Breast epithelium (tissue), 3 donors: ENCODE data around the gene TNIP2.

ENCODE experiments used
- POLR2A ChIP-seq: fragments of 450-650 bp; IDR thresholded peaks from one replicate; pipeline ENCODE4 v1.6.1; 2016; ENCODE audit warnings: antibody characterized with exemption, mild to moderate bottlenecking, moderate library complexity
- POLR2AphosphoS5 ChIP-seq, 3 donors: sonication (generic); formaldehyde crosslinking; IDR thresholded peaks; one replicate each; pipeline ENCODE4 v1.6.1; 2017; ENCODE audit warnings: antibody characterized with exemption in 3 of 3
- TF ChIP-seq, protein P1 (sequence below), 3 donors: fragments of 450-650 bp; IDR thresholded peaks; one replicate each; pipeline ENCODE4 v1.5.1; 2016 to 2017; ENCODE audit warnings: antibody characterized with exemption in 3 of 3, mild to moderate bottlenecking in 3 of 3, moderate library complexity in 3 of 3

DNA sequence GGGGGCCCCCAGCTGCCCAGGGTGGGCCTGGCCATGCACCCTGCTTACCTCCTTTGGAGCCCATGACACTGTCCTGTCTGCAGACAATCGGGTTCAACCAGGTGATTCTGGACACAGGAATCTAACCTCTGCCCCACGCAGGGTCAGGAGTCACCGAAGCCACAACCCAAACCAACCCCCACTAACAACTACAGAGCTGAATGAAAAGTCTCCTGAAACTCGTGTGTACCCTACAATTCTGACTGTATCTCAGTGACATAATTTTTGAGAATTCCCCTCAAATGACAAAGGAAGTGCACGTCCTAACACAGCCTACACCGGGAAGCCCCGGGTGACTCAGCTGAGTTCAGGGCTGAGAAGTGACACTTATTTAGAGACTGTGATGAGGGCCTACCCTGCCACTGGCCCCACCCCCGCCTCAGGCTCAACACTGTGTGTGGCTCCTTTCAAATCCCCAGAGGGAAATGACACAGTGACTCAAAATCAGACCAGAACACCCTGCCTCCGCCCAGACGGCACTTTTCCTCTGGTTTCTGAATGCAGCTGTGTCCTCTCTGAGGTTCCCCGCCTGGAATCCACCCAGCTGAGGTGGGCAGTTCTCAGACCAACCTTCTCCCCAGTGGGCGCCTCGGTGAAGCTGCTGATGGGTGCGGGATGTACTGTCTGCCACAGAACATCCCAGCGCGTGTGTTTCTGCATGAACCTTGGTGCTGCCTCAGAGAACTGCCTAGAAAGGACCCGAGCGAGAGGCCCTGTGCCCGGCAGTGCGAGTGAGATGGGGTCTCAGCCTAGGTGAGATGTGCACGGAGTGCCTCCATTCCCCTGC lies 9.9 kb downstream of the TNIP2 start:
- TF ChIP-seq, protein P1, sequence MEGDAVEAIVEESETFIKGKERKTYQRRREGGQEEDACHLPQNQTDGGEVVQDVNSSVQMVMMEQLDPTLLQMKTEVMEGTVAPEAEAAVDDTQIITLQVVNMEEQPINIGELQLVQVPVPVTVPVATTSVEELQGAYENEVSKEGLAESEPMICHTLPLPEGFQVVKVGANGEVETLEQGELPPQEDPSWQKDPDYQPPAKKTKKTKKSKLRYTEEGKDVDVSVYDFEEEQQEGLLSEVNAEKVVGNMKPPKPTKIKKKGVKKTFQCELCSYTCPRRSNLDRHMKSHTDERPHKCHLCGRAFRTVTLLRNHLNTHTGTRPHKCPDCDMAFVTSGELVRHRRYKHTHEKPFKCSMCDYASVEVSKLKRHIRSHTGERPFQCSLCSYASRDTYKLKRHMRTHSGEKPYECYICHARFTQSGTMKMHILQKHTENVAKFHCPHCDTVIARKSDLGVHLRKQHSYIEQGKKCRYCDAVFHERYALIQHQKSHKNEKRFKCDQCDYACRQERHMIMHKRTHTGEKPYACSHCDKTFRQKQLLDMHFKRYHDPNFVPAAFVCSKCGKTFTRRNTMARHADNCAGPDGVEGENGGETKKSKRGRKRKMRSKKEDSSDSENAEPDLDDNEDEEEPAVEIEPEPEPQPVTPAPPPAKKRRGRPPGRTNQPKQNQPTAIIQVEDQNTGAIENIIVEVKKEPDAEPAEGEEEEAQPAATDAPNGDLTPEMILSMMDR (IDR thresholded peaks at IDR 0.05): no peak
- no peak for TF ChIP-seq POLR2A
- TF ChIP-seq POLR2AphosphoS5 (IDR thresholded peaks at IDR 0.05): no peak
